Sciatic nerve (tissue), 2 donors: Measurements from ENCODE around the gene SPRED2. TPM values are rescaled to one million over a fixed set of nuclear protein-coding genes. Genes with fewer than 3 reads are reported as not detected.
"Not testable (repeated sequence)": the region's sequence is repeated elsewhere in the genome, so short reads cannot be mapped to it uniquely, and the experiment has no call there.

Experiments
- ATAC-seq: fragments of 200-7000 bp; cut with Tn5 transposase; one replicate; pipeline ENCODE4 v1.9.1; 2020; ENCODE audit warnings: mild to moderate bottlenecking, moderate library complexity
- DNase-seq: peaks from one replicate; pipeline ENCODE4 v3.0.0-alpha.2; 2020; ENCODE audit warnings: low spot score
- intact Hi-C: fragments of 100-400 bp; cut with DNase I; formaldehyde crosslinking; loops from one replicate; pipeline ENCODE4 v1.14.2; 2022
- total RNA-seq: library from RNA; stranded (reverse); fragmentation: NEBNext Ultra II Directional; extraction: Animal tissue kit (Norgen Biotek cat#: 25700); gene quantifications from one replicate; pipeline ENCODE4 v1.2.1, GENCODE V29; 2021
- donor health status: DM: no; HTN: no; CAD: no.
- donor health status: DM: no; HTN: no; CAD: no.

Gene SPRED2
- total RNA-seq, 1 donor from 2014 or later: 64.7 TPM

GRCh38 chr2:65334714-65335113 lies 97.7 kb downstream of the SPRED2 start:
- ATAC-seq (no peak), DNase-seq (no peak)
- intact Hi-C loops: no loop called here

- intact Hi-C loops: no loop called here
- DNase-seq (no peak), ATAC-seq (no peak)
These were observed 100.9 kb downstream of the SPRED2 start for GRCh38 chr2:65331336-65332025.

DNA sequence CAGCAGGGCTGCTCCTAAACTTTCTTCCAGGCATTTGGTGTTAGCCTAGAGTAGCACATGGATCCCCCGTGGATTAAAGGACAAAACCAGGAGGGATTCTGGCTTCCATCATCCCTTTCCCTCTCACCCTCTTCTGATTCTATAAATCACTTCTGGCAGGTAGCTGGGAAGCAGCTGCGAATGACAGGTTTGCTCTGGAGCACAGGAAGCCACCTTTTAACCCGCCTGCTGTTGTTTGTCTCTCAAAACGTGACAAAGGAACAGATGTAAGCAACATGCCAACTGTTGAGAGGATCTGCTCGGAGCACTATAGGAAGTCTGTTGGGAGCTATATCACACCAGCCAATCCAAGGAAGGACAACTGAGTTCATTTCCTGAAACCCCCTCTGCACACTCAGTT lies 102.9 kb downstream of the SPRED2 start:
- intact Hi-C loops: no loop called here
- DNase-seq: no peak
- ATAC-seq: no peak

- DNase-seq (no peak), ATAC-seq (no peak)
- intact Hi-C loops: no loop called here
These were observed 106.1 kb downstream of the SPRED2 start for GRCh38 chr2:65326276-65326675.

- no peak for DNase-seq
- ATAC-seq: no peak
- intact Hi-C loops: no loop called here
These were observed 107.3 kb downstream of the SPRED2 start for GRCh38 chr2:65325066-65325465.

- DNase-seq: no peak
- ATAC-seq: no peak
- intact Hi-C loops: no loop called here
These were observed 111.5 kb downstream of the SPRED2 start for GRCh38 chr2:65320946-65321345.

- ATAC-seq (peak; percentile 71), DNase-seq (no peak)
- intact Hi-C loops: no loop called here
These were observed 112.2 kb downstream of the SPRED2 start for GRCh38 chr2:65320042-65320725.

DNA sequence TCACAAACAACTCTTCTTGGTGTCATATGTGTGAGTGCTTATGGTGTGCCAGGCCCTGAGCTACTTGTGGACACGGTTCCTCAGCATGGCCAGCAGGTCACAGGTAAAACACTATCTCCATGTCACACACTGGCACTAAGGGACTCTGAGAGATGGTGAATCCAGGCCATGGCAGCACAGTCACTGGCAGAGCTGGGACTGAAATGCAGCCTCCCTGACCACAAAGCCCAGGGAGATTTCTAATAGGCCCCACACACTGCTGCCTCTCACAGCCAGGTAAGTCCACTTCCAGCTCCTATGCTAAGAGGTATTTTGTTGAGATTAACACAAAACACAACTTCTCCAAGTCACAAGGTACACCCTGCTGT lies 112.7 kb downstream of the SPRED2 start:
- intact Hi-C loops: no loop called here
- DNase-seq (no peak), ATAC-seq (no peak)

DNA sequence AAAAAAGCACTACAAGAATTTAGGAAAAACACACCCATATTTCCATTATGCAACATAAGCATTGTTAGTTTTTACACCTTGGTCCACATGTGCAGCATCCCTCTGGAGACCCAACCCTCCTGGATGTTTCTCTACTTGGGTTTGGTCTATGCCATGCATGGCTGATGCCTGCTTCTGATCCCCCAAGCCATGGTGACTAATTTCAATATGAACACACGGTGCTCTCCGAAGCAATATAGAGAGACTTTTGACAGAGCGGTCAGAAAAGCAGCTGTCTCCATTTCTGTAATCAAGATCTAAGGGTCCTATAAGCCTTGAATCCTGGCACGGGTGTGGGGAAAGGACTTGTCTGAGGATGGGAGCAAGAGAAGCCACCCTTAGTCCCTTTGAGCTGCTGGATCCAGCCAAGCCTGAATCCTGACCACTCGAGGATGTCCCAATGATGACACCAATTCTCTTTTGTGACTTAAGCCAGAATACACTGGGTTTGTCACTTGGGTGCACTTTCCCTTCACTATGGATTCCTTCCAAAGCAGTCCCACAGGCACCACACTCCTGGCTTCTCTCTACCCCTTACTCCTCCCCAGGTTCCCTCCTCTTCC lies 113.2 kb downstream of the SPRED2 start:
- intact Hi-C loops: no loop called here
- DNase-seq (no peak), ATAC-seq (no peak)

DNA sequence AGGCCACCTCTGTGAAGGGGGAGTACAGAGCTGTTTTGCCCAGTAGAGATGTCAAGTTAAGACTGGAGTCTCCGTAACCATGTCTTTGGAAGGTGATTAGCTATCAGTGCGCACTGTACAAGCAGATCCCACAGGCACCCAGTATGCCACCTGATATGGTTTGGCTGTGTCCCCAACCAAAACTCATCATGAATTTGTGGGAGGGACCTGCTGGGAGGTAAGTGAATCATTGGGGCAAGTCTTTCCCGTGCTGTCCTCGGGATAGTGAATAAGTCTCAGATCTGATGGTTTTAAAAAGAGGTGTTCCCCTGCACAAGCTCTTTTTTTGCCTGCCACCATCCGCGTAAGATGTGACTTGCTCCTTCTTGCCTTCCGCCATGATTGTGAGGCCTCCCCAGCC lies 114.6 kb downstream of the SPRED2 start:
- no peak for DNase-seq
- intact Hi-C loops: no loop called here
- ATAC-seq: no peak

GRCh38 chr2:65317351-65317750 lies 115.0 kb downstream of the SPRED2 start:
- ATAC-seq, DNase-seq, intact Hi-C loops: not testable (repeated sequence)

- DNase-seq (no peak), ATAC-seq (peak; percentile 70)
- intact Hi-C loops: no loop called here
These were observed 116.3 kb downstream of the SPRED2 start for GRCh38 chr2:65316072-65316471.

GRCh38 chr2:65314801-65315441 lies 117.5 kb downstream of the SPRED2 start:
- DNase-seq (no peak), ATAC-seq (no peak)
- intact Hi-C loops: no loop called here

- intact Hi-C loops: no loop called here
- no peak for DNase-seq
- no peak for ATAC-seq
These were observed 118.5 kb downstream of the SPRED2 start for GRCh38 chr2:65313954-65314256.

DNA sequence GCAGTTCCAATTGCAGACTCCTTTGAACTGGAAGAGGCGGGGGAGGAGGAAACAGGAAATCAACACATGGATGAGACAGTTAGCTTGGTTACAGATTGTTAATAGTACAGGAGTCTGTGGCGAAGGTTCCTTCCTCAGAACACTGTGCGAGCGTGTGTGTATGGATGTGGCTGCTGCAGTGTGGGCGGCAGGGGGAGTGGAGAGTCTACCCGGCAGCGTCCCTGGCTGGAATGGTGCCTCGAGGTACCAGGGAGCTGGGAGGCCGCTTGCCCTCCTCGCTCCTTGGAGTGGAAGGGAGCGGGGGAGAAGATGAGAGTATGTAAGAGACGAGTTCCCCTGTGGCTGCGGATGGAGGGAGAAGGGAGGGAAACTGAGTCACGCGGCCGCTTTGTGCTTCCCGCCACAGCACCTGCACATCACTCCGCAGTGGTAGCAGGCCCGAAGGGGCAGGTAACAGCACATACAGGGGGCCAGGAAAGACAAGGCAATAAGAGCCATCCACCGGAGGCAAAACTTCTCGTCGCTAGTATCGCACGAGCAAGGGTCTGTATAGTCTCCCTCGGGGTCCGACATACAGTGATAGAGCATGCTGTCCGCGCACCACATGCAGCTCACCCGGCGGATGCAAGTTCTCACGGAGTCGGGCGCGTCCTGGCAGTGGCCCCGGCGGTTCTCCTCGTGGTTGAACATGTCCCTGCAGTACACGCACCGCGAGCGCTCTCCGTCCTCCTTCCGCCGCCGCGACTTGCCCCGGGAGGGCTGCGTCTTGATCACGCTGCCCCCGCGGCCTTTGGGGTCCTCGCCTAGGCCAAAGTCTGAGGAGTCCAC lies 119.1 kb downstream of the SPRED2 start:
- intact Hi-C loops: no loop called here
- ATAC-seq (peak; percentile 13), DNase-seq (no peak)

DNA sequence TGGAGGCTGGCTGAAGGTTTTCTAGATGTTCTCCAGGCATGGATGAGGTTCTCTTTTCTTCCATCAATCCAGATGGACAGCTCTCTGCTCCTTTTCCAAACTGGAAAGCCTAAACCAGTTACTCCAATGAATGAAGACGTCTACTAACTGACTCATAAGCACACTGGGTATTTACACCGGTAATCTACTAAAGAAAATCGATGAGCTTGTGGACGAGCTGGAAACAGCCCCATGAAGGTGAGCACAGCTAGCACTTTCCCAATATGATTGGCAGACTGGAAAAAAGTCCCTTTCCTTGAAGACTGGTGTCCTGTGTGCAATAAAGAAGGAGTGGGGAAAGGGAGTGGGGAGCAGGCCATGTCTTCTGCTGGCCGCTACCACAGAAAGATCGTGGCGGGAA lies 120.8 kb downstream of the SPRED2 start:
- no peak for ATAC-seq
- intact Hi-C loops: no loop called here
- no peak for DNase-seq

DNA sequence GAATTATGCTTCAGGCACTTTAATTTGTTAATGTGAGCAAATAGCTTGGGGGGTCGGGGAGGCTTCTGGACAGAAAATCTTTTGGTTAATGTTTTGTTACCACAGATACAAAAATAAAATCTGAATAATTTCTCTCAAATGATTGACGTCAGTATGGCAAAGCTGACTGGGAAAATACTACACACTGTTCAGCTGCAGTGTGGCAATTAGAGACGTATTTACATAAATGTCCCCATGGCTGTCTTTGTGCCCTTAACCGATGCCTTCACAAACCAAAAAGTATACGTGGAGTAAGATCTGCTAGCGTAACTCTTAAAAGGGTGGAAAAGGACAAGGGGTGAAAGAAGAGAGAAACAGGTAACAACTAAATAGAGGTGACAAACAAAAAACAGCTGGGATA lies 121.3 kb downstream of the SPRED2 start:
- ATAC-seq: no peak
- DNase-seq: no peak
- intact Hi-C loops: no loop called here

- ATAC-seq (peak; percentile 16), DNase-seq (no peak)
- intact Hi-C loops: no loop called here
These were observed 122.7 kb downstream of the SPRED2 start for GRCh38 chr2:65309699-65310098.

GRCh38 chr2:65305934-65306333 lies 126.5 kb downstream of the SPRED2 start:
- DNase-seq (no peak), ATAC-seq (no peak)
- intact Hi-C loops: no loop called here
